OCI-LY7 (cell line): Measurements from ENCODE around the gene C7orf57.

Experiments
- CTCF ChIP-seq: fragments of 200-600 bp; sonication (generic); conservative IDR thresholded peaks from 2 replicates; pipeline ENCODE4 v1.5.1; 2014; ENCODE audit warnings: mild to moderate bottlenecking, antibody characterized with exemption, low read length, moderate library complexity, mixed read lengths
- EZH2phosphoT487 ChIP-seq: fragments of 200-600 bp; sonication (generic); IDR thresholded peaks from 2 replicates; pipeline ENCODE4 v1.6.1; 2018; ENCODE audit warnings: low read depth, borderline replicate concordance, mild to moderate bottlenecking, mixed run types, antibody characterized with exemption, low read length, moderate library complexity, mixed read lengths

- no peak for TF ChIP-seq CTCF
- no peak for TF ChIP-seq EZH2phosphoT487
Measured at GRCh38 chr7:48053736-48054135, 18.4 kb downstream of the C7orf57 start.
